Endodermal cell (in vitro differentiated cells): ENCODE measurements around the gene FGD3. TPM values are rescaled to one million over a fixed set of nuclear protein-coding genes. Genes with fewer than 3 reads are reported as not detected.
A peak's percentile ranks its signal among the peaks of the same experiment; 100 is the strongest.

ENCODE experiments used
- DNase-seq: peaks from one replicate; pipeline ENCODE4 v3.0.0-alpha.2; 2017
- H3K27ac ChIP-seq: 2 replicates; pipeline ENCODE4 v1.5.1; 2013; ENCODE audit warnings: mild to moderate bottlenecking, low read depth, low read length, moderate library complexity
- H3K27me3 ChIP-seq: 2 replicates; pipeline ENCODE4 v1.6.1; 2013; ENCODE audit warnings: mild to moderate bottlenecking, low read length, moderate library complexity; ENCODE audit not compliant: insufficient read depth, control insufficient read depth, poor library complexity, severe bottlenecking
- H3K36me3 ChIP-seq: 2 replicates; pipeline ENCODE4 v1.7.0; 2013; ENCODE audit warnings: mild to moderate bottlenecking, low read length, moderate library complexity; ENCODE audit not compliant: control insufficient read depth, insufficient read depth
- H3K4me1 ChIP-seq: one replicate; pipeline ENCODE4 v1.7.0; 2013; ENCODE audit warnings: low read length; ENCODE audit not compliant: control insufficient read depth, insufficient read depth
- H3K4me3 ChIP-seq: 2 replicates; pipeline ENCODE4 v1.5.1; 2013; ENCODE audit warnings: mild to moderate bottlenecking, low read length, moderate library complexity
- H3K9ac ChIP-seq: 2 replicates; pipeline ENCODE4 v1.6.1; 2013; ENCODE audit warnings: mild to moderate bottlenecking, low read length, moderate library complexity; ENCODE audit not compliant: poor library complexity, severe bottlenecking; ENCODE audit errors: extremely low read depth
- H3K9me3 ChIP-seq: 2 replicates; pipeline ENCODE4 v1.6.1; 2013; ENCODE audit warnings: mild to moderate bottlenecking, low read length, moderate library complexity; ENCODE audit not compliant: control insufficient read depth
- H3K27ac Mint-ChIP-seq: 2 replicates; pipeline ENCODE4 v1.8.0; 2020; ENCODE audit warnings: mixed read lengths
- H3K27me3 Mint-ChIP-seq: 2 replicates; pipeline ENCODE4 v1.8.0; 2021; ENCODE audit warnings: mild to moderate bottlenecking, mixed read lengths; ENCODE audit not compliant: insufficient read depth
- H3K36me3 Mint-ChIP-seq: 2 replicates; pipeline ENCODE4 v1.8.0; 2020; ENCODE audit warnings: low read depth, mixed read lengths
- H3K4me1 Mint-ChIP-seq: 2 replicates; pipeline ENCODE4 v1.8.0; 2020; ENCODE audit warnings: mixed read lengths
- H3K4me3 Mint-ChIP-seq: 2 replicates; pipeline ENCODE4 v1.8.0; 2020; ENCODE audit warnings: mild to moderate bottlenecking, moderate library complexity, mixed read lengths
- H3K9me3 Mint-ChIP-seq: 2 replicates; pipeline ENCODE4 v1.8.0; 2020; ENCODE audit warnings: mild to moderate bottlenecking, mixed read lengths
- WGBS, 2 experiments: methylation state at CpG; one replicate each; pipeline versions ENCODE4 v1.1.5 to v1.1.7; 2013; ENCODE audit warnings: missing lambda C conversion rate in 2 of 2, mixed read lengths in 1 of 2; ENCODE audit not compliant: insufficient coverage in 1 of 2, insufficient read length in 1 of 2; 5-methylcytosine and 5-hydroxymethylcytosine counted together
- total RNA-seq, 2 donors: library from RNA; stranded (reverse); fragmentation: NEBNext Ultra II Directional in 1 of 2; extraction: Animal tissue kit (Norgen Biotek cat#: 25700) in 1 of 2; gene quantifications; 2 replicates in 1 of 2; 3 replicates in 1 of 2; pipeline ENCODE4 v1.2.1, GENCODE V29; 2021
- TF ChIP-seq, protein P1 (sequence below): fragments of 200-600 bp; sonication (generic); conservative IDR thresholded peaks from 2 replicates; pipeline ENCODE4 v1.5.0; 2021; ENCODE audit warnings: antibody characterized with exemption, mild to moderate bottlenecking

The FGD3 gene
- total RNA-seq, 2 donors from 2014 or later: 1.4 to 1.9 TPM

DNA sequence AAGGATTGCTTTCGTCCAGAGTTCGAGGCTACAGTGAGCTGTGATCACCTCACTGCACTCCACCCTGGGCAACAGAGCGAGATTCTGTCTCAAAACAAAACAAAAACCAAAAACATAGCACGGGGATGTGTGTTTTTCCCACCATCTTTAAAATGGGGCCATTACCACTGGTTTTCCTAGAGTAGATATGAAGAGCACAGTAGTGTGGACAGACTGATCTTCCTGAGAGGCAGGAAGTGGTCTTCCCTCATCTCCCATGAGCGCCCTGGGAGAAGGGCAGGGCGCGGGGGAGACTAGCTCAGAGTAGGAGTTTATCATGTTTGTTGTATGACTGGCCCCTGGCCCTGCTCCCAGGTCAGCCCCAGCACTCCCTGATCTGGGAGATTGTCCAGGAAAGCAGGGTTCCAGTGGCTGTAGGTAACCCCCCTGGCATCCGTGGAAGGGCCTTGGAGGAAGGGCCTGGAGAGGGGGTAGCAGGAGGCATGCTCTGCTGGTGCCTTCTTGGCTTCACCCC is 113.5 kb downstream of the FGD3 start:
- no peak overlapping the region for H3K27ac ChIP-seq
- no peak overlapping the region for H3K4me3 ChIP-seq
- TF ChIP-seq, protein P1, sequence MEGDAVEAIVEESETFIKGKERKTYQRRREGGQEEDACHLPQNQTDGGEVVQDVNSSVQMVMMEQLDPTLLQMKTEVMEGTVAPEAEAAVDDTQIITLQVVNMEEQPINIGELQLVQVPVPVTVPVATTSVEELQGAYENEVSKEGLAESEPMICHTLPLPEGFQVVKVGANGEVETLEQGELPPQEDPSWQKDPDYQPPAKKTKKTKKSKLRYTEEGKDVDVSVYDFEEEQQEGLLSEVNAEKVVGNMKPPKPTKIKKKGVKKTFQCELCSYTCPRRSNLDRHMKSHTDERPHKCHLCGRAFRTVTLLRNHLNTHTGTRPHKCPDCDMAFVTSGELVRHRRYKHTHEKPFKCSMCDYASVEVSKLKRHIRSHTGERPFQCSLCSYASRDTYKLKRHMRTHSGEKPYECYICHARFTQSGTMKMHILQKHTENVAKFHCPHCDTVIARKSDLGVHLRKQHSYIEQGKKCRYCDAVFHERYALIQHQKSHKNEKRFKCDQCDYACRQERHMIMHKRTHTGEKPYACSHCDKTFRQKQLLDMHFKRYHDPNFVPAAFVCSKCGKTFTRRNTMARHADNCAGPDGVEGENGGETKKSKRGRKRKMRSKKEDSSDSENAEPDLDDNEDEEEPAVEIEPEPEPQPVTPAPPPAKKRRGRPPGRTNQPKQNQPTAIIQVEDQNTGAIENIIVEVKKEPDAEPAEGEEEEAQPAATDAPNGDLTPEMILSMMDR: no peak
- no peak for DNase-seq
- no peaks in the 10 kb centered on the region for H3K9me3 ChIP-seq
- no peaks in the 10 kb centered on the region for H3K27me3 ChIP-seq
- H3K4me1 ChIP-seq: no peaks in the 10 kb centered on the region
- H3K9ac ChIP-seq: no peak overlapping the region
- H3K4me3 Mint-ChIP-seq: peak overlapping the region; percentile 12
- no peaks in the 10 kb centered on the region for H3K36me3 ChIP-seq
- H3K27me3 Mint-ChIP-seq: peaks cover 3% of the 10 kb centered on the region
- H3K4me1 Mint-ChIP-seq: peaks cover 18% of the 10 kb centered on the region
- H3K27ac Mint-ChIP-seq: peak overlapping the region; percentile 81
- no peaks in the 10 kb centered on the region for H3K9me3 Mint-ChIP-seq
- WGBS, 2 experiments: 90 to 97% methylated on average over 4 to 8 of the region's 8 CpGs
- no peaks in the 10 kb centered on the region for H3K36me3 Mint-ChIP-seq

DNA sequence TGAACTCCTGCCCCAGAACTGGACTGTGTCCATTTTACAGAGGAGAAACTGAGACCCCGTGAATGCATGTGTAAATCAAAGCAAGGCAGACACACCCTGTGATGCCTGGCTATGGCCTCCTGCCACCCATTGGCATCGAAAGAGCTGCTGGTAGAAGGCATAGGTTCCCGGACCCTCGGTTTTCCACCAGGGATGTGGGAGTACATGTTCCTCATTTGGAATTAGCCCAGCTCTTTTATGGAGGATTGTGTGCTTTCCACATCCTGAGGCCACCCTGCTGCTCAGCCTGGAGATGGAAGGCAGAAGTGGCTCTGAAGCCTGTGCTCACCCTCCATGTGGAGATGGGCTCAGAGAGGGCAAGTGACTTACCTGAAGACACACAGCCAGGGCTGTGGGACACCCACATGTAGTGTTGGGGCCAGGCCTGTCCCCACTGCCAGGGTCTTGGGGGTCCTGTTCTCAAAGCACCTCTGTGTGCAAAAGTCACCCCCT is 114.0 kb downstream of the FGD3 start:
- 97 to 98% methylated on average over 4 of the region's 4 CpGs for WGBS, 2 experiments
- H3K36me3 ChIP-seq: no peaks in the 10 kb centered on the region
- peaks cover 18% of the 10 kb centered on the region for H3K4me1 Mint-ChIP-seq
- H3K9ac ChIP-seq: no peak overlapping the region
- H3K4me3 Mint-ChIP-seq: no peak overlapping the region
- no peaks in the 10 kb centered on the region for H3K9me3 Mint-ChIP-seq
- peaks cover 3% of the 10 kb centered on the region for H3K27me3 Mint-ChIP-seq
- TF ChIP-seq, protein P1: no peak
- no peak overlapping the region for H3K4me3 ChIP-seq
- no peaks in the 10 kb centered on the region for H3K27me3 ChIP-seq
- no peaks in the 10 kb centered on the region for H3K4me1 ChIP-seq
- H3K36me3 Mint-ChIP-seq: no peaks in the 10 kb centered on the region
- peak overlapping the region; percentile 35 for H3K27ac Mint-ChIP-seq
- H3K9me3 ChIP-seq: no peaks in the 10 kb centered on the region
- DNase-seq: no peak
- no peak overlapping the region for H3K27ac ChIP-seq

DNA sequence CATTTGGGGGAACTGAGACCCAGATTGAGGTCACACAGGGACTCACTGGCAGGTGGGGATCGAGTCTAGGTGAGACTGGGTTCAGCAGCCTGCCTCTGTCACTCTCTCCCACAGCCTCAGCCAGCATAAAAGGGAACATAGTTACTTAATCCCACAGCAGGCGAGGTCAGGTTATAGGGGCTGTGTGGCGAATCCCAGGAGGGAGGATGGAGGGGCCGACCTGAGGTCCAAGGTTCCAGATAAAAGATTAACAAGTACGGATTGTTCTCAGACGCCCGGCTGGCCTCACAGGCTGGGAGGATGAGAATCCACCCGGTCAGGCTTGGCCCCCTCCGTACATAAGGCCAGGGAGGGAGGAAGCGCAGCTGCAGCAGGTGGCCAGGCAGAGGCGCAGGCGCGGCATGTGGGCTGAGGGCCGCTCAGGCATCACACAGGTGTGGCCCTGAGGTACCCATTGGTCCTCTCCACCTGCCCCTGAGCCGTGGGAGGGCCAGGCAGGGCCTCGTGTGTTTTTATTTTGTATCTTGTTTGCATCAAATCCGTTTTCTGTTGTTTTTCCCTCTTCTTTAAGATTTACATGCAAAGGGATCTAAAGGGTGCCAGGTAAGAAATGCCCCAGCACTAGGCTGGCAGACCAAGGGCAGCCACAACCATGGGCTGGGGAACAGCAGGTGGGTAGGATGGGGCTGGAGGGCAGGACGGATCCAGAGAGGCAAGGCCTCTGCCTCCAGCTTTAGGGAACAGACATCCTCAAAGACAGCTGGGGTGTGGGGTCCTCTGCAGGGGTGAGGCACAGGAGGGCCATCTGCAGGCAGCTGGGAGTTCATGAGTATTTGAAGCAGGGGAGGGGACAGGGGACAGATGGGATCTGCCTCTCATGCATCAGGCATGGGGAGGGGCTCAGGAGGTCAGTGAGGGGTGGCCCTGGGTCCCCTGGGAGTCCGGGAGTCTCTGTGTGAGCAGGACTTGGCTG is 114.8 kb downstream of the FGD3 start:
- no peaks in the 10 kb centered on the region for H3K4me1 ChIP-seq
- DNase-seq: peak; percentile 74
- no peaks in the 10 kb centered on the region for H3K9me3 ChIP-seq
- H3K27me3 ChIP-seq: no peaks in the 10 kb centered on the region
- H3K27me3 Mint-ChIP-seq: peaks cover 3% of the 10 kb centered on the region
- H3K36me3 ChIP-seq: no peaks in the 10 kb centered on the region
- H3K9ac ChIP-seq: no peak overlapping the region
- no peak overlapping the region for H3K27ac ChIP-seq
- no peak overlapping the region for H3K4me3 Mint-ChIP-seq
- H3K9me3 Mint-ChIP-seq: no peaks in the 10 kb centered on the region
- WGBS, 2 experiments: 77 to 78% methylated on average over 12 to 19 of the region's 19 CpGs
- TF ChIP-seq, protein P1: peak; percentile 39
- H3K4me1 Mint-ChIP-seq: peaks cover 18% of the 10 kb centered on the region
- H3K27ac Mint-ChIP-seq: no peak overlapping the region
- no peaks in the 10 kb centered on the region for H3K36me3 Mint-ChIP-seq
- H3K4me3 ChIP-seq: no peak overlapping the region
